HG03280 (cell line): ENCODE measurements around the gene TEX2.
"Not testable (repeated sequence)": the region's sequence is repeated elsewhere in the genome, so short reads cannot be mapped to it uniquely, and the experiment has no call there.

ENCODE experiments used
- ATAC-seq: cut with Tn5 transposase; IDR thresholded peaks from one replicate; pipeline ENCODE4 v1.9.1; 2021; ENCODE audit warnings: mild to moderate bottlenecking, moderate library complexity; ENCODE audit not compliant: unreplicated experiment

The TEX2 gene

DNA sequence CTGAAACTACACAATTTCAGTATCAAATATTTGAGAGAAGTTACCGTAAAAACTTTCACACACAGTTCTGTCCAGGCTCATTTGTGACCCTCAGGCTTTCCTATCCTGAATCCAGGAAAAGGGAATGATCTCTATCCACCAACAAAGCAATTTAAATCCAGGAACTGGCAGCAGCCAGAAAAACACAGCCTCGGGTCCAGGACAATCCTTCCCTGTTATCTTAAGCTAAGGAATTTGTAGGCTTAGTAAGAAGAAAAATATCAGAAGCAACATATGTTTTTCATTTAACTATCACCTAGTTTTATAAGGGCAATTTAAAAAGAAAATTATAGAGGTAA lies 47.1 kb downstream of the TEX2 start:
- ATAC-seq: no peak

DNA sequence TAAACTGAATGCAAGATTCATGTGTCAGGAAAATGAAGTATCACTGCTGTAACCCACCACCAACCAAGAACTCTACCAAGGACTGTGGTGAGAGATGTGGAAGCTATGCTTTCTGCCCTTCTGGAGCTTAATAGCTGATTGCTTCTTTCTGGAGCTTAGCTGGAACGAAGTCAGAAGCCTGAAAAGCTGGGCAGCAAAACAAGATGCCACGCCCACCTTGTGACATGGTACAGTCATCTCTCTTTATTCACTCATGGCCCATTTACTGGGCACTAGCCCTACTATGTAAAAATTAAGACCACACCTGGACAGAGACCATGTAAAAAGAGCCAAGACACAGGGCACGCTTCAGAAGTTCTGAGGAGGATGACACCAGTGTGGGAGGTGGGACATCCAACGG lies 48.1 kb downstream of the TEX2 start:
- ATAC-seq: no peak

DNA sequence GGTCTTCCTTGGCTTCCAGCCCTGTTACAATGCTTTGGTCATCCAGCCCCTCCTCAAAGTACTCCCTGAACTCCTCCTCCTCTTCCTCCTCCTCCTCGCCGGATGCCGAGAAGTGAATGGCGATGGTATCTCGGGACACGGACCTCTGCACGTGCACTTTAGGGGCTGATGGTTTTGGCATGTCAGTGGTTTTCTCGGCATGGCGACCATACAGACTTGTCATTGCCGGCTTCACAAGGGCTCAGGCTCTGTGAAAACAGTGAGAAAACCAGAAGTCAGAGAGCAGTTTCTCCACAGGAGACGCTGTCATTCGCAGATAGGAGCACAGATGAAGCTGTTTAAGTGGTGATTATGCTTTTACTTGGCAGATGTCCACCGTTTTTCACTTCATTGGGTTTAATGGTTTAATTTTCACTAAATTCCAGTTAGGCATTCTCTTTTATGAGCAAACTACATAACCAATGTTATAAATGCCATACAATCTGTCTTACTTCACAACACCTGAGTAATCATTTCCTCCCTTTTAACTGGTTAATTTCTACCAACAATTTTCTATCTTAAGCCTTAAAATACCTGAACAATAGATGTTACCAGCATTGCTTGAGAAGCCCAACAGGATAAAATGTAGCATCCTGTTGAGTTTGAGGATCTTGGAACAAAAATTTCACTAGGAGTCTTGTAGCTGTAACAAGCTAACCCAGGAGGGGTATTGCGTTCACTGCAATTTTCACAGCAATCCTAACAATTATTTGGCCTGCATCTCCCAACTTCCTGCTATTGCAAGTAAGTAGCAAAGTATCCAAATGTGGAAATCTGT lies 48.9 kb downstream of the TEX2 start:
- no peak for ATAC-seq

DNA sequence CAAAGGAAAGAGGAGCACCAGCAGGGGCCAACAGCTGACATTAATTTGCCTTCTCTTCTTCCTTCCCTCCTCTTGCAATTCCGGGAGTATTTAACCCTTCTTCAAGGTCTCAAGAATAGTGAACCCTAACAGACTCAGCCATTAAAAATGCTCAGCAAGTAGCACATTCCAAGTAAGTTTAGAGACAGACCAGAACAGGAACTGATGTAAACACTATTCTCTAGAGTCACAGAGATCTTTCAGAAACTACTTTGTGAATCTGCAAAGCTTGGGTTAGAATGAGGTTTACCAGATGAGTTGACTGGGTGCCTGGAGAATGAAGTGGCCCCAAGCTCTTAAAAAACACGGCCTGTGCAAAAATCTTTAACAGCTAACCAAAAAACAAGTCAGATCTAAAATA lies 50.9 kb downstream of the TEX2 start:
- ATAC-seq: no peak

DNA sequence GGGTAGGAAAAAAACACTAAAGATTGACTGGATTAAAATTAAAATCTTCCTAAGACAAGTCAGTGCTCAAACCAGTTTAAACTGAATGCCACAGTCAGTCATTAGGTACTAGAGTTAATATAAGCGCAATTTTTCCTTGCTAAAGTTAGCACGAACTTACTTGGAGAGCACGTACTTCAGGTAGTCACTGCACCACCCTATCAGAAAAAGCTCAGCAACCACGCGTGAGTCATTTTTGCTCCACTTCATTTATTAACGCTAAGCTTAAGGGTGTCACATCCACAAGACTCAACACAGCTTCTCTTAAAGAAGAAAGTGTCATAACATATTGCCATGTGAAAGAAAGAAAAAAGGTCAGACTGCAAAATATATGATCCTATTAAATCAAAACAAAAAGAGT lies 53.1 kb downstream of the TEX2 start:
- no peak for ATAC-seq

DNA sequence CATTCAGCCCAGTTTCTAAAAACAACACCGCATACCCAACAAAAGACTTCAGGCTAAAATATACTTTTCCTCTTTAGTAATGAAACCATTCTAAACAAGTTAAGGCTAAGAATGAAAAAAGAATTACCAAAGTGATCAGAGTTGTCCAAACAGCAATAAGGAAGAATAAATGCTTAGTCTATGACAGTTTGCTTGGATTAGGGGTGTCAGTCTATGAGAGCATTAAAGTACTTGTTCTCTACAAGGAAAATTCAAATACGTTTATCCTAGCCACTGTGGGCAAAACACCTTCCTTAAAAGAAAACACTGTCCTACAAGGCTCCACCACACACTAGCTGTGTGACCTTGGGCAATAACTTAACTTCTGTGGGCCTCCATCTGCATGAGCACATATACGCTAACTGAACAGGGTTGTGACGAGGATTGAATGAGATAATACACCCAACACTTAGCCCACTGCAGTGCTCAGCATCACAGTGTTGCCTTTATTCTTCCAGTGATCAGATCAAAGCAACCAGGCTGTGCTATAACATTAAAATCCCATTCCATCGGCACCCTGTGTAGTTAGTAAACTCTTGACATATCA lies 53.6 kb downstream of the TEX2 start:
- no peak for ATAC-seq

DNA sequence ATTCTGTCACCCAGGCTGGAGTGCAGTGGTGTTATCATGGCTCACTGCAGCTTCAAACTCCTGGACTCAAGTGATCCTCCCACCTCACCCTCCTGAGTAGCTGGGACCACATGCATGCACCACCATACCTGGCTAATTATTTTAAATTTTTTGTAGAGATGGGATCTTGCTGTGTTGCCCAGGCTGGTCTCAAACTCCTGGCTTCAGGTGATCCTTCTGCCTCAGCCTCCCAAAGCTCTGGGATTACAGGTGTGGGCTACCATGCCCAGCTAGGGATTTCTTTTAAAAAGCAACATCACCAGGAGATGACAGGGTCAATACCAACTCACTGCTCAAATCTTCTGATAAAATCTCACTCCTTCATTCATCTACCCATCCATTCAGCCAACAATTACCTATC lies 54.4 kb downstream of the TEX2 start:
- not testable (repeated sequence) for ATAC-seq

DNA sequence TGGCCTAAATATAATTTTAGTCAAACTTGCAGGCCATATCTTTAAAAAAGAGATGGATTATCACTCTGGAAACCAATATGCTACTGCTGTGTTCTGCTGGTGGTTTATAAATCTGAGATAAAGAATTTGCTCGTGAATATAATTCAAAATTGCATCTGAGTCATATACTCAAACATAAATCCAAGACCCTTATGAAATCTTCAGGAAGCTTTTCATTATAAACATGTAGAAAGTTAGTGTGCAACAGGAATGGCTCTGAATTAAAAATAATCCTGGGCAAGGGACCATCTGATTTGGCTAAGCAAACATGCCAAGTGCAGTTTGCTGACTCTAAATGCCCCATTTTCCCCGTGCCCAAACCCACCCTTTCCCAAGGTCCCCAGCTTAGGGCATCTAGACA lies 57.3 kb downstream of the TEX2 start:
- ATAC-seq: no peak

DNA sequence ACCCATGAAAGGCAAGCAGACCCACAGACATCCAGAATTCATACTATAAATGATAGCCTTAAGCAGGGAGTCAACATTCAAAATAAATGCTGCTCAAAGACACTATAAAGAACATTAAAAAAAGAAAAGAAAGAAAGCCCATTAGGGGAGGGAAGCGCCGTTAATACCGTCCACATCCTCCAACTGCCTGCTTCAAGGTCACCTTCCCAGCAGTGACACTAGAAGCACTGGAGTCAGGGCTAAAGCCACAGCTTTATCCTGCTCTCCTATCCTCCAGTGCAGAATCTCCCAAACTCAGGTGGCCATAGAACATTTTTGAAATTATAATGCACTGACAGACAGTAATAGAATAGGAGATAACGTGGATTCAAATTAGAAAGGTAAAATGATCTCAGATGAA lies 59.4 kb downstream of the TEX2 start:
- ATAC-seq: no peak

DNA sequence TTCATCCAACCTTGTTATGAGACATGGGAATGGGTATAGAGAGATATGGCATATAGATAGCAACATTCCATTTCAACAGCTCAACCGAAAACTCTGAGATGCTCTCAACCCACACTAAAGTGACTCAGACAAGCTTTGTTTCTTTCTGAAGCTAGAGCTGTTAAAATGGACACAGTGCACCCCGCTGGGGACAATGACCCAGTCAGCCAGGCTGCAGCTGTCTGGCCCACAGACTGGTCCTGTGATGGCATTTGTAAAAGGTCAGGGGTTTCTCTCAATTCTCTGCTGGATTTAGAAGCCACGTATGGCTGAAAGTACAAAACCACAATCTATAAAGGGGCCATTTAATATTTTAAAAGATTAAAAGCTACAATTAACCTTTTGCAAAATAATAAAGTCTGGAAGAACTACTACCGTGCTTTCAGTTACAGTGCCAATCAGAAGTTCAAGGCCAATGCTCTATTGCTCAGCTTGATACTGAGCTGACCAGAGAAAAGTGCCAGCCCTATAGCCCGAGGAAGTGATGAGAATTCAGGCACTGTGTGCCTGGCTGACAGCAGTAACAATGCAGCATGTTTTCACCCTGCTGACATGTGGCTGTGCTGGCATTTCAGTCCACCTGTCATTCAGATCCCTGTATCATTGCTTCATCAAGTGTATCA lies 60.2 kb downstream of the TEX2 start:
- no peak for ATAC-seq

DNA sequence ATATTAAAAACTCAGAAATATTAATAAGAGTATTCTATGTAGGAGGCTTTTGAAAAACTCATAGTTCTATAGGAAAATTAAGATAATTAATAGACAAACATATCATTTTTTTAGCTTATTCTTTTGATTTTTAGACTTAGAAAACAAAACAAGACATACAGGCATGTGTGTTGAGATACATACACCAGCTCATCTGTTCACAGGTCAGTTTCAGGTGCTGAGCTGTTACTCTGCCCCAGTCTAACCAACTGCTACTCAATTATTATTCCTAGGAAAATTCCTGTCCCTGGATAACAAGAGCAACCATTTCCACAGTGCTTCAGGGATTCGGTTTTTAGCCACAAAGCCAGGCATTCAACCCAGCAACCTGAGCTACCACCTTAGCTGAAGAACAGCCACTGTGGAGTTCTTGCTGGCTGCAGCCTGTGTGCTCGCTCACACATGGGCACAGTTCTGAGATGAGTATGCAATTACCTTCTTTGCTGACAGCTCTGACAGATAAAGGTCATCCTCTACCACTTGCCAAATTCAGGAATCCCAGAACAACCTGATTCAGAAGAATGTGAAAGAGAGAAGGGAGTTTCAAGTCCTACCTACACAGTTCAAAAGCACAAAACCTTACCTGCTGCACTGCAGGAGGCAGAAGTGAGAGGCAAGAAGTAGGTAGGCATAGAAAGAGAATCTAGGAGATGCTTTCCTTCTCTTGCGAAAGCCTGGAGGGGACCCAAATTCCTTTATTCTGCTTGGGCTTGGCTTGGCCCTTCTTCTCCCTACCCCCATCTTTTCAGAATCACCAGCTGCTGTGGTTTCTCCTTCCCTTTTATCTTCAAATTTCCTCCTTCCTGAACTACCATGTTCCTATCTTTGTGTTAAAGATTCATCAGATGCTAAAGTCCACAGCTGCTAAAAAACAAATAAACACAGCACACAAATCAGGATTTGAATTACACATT lies 62.7 kb downstream of the TEX2 start:
- ATAC-seq: no peak

DNA sequence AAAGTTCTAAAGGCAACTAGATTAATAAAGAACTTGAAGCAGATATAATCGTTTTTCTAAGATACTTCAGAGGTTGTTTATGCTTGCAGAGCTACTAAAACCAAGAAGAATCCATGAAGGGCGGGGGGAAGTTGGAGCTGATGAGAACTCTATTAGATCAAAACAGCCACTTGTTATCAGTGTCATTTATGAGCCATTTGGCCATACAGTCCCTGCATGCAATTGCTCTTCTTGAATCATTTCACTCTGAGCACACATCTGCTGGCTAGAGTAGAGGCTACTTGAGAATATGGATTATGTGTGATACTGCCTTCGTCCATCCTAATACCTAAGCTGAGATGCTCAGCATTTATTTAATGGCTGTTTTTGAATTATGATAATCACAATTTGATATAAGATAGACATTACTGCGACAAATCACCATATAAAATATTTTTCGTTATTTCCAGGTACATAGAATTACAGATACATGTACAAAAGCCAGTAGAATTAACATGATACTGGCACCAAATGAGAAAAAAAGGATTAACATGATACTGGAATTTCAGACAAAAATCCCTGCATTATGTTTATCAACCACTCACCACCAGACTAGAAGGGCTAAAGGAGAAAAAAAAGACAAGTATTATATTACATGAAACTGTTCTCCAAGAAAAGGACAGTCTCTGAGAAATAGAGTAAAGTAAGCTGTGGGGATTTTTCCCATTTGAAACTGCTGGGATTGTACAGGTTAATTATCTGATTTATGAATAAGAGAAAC lies 64.5 kb downstream of the TEX2 start:
- ATAC-seq: no peak

DNA sequence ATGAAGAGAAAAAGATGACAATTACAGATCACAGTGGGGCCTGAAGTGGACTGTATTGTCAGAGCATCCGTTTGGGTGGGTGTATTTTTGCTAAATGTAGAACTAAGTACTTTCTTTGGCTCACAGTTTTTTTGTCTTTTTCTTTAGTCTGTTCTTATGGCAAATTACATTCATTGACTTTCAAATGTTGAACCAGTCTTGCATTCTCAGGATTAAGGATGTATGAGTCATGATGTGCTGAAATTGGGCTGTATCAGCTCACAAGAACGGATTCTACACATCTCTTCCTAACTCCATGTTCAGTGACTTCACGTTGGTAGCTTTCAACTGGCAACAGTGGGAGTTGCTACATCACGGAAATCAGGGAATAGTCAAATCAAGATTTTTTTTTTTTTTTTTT lies 66.5 kb downstream of the TEX2 start:
- ATAC-seq: no peak

DNA sequence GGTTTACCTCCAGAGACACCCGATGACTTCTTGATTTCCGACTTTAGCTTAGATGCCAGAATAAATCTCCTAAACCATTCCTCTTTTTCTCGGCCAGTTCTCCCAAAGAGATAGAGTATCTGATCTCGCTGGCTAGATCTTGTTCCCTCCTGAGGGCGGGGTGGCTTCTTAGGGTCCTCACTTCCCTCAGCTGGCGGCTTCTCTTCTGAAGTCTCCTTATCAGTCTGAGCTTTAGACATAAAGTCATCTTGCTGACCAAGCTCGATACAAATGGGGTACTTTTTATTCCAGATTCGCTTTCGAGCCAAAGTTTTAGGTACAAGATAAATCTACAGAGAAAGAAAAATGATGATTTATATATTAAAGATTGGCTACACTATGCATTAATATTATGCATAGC lies 69.5 kb downstream of the TEX2 start:
- no peak for ATAC-seq

DNA sequence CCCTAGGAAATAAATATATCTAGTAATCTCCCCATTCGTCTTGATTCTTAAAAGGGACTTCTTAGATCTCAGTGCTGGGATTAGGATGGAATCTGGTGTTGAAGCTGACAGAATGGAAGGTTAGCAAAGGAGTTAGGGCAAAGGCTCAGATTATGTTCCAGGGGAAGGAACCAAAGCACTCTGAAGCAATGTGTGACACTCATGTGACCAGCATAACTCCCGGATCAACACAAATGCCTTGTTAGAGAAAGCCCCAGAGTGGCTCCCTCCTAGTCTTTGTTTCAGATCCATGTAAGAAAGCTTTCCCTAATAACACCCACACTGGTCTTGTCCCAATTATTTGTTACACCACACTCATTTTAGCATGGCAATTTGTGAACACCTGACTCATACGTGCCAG lies 70.5 kb downstream of the TEX2 start:
- ATAC-seq: no peak

DNA sequence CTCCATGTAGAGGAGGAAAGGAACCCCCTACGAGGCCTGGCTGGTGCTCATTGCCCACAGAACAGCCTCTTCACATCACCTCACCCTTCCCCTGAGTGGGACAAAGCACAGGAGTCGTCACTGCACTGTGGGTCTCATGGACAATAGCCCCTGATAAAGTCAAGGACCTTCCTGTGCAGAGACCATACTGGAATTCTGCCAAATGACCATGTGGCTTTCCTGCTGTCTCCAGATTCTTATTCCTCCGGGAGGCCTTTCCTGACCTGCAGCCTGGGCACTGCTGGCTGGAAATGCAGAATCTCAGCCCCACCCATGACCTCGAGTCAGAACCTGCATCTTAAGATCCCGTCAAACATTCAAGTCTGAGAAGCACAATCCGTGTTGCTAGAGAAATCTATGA lies 72.6 kb downstream of the TEX2 start:
- ATAC-seq: no peak

DNA sequence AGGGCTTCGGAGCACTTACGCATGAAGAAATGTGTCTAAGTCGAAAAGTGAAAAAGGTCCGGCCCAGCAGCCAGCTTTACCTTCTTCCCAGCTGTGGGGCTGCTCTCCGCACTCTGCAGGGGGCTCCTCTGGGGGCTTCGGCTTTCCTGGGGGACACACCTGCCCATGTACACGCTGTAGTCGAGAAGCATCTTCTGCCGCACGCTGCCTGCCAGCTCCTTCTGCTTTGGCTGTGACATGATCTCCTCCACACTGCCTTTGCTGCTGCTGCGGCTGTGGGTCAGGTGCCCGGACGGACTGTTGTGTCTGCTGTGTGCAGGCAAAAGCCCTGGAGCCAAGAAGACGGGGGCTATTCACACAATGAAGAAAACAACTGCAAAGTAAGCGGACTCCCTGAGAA lies 75.0 kb downstream of the TEX2 start:
- no peak for ATAC-seq

DNA sequence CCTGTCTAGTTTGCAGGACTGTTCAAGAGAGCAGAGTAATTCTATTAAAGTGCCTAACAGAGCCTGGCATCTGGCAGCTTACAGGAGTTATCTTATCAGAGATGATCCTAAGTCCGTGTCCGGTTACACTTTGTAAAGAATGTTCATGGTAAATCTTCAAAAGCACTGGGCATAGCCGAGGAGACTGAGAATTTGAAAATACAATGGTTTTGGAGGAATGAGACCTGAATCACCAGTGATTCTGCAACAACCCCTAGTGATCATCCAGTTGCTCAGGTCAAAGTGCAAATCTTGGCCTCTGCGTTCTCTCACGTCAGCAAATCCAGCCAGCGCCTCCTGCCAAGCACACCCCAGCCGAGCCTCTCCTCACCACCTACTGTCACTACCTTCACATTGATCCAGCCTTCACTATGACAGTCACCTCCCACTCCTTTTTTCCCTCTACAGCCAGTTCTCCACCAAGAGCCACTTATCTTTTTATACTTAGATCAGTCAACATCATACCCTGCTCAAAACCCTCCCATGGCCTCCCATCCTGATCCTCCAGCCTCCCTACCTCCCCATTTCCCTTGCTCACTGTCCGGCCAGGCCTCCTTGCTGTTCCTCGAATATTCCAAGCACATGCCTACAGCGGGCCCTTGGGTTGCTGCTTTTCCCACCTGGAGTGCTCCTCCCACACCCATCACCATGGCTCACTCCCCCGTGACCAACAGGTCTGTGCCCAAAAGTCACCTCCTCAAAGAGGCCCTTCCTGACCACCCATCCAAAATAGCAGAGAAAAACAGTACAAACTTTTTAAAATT lies 75.8 kb downstream of the TEX2 start:
- no peak for ATAC-seq

DNA sequence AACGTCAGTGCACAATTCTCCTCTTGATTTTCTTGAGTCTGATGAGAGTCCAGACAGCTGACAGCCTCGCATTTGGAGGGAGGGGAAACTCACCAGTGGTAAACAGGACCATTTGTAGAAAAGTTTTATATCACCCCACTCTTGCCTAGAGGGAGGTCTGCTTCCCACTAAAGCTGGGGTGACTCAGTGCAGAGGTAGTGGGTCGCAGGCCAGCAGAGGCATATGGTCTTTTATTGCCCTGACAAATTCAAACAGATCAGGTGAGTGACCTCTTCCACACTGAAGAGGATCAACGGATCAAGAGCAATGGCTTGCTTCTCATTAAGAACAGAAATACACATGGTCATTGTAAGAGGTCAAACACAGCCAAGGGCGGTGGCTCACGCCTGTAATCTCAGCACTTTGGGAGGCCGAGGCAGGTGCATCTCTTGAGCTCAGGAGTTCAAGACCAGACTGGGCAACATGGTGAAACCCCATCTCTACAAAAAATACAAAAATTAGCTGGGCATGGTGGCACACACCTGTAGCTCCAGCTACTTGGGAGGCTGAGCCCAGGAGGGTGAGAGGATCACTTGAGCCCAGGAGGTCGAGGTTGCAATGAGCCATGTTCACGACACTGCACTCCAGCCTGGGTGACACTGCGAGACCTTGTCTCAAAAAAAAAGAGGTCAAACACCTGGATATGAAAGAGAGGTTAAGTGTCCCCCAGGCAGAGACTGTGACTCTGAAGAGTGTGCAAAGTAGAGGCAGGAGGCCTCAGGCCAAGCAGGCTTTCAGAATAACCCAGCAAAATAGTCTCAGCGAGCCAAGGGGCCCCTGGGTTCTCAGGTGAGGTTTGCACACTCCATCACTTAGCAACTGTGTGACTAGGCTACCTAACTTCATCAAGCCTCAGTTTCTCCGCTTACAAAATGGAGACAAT lies 76.6 kb downstream of the TEX2 start:
- no peak for ATAC-seq
